Gastroesophageal sphincter (tissue), 4 donors: ENCODE results near the gene MEF2D. TPM values are rescaled to one million over a fixed set of nuclear protein-coding genes. Genes with fewer than 3 reads are reported as not detected.

Experiments
- ATAC-seq: fragments of 150-250 bp; one replicate; pipeline ENCODE4 v1.9.1; 2016; ENCODE audit warnings: mild to moderate bottlenecking, moderate library complexity
- H3K27ac ChIP-seq, 4 donors: fragments of 200-600 bp; sonication (generic) in 3 of 4; 1 replicate in 3 of 4; 2 replicates in 1 of 4; pipeline ENCODE4 v1.5.1; 2016 to 2019
- H3K27me3 ChIP-seq: fragments of 200-600 bp; sonication (generic); one replicate; pipeline ENCODE4 v1.5.1; 2019
- H3K36me3 ChIP-seq, 2 donors: fragments of 200-600 bp; sonication (generic); one replicate each; pipeline ENCODE4 v1.5.1; 2019; ENCODE audit warnings: control low read depth in 1 of 2
- H3K4me1 ChIP-seq, 3 donors: fragments of 200-600 bp; sonication (generic); 1 replicate in 2 of 3; 2 replicates in 1 of 3; pipeline ENCODE4 v1.5.1; 2016 to 2019; ENCODE audit warnings: control low read depth in 2 of 3
- H3K4me3 ChIP-seq, 2 donors: fragments of 200-600 bp; sonication (generic); one replicate each; pipeline ENCODE4 v1.5.1; 2019; ENCODE audit warnings: mild to moderate bottlenecking in 1 of 2, moderate library complexity in 1 of 2
- H3K9me3 ChIP-seq, 3 donors: fragments of 200-600 bp; sonication (generic); one replicate each; pipeline ENCODE4 v1.5.1; 2017 to 2019; ENCODE audit warnings: control low read depth in 2 of 3
- EP300 ChIP-seq: sonication (generic); formaldehyde crosslinking; IDR thresholded peaks from one replicate; pipeline ENCODE4 v1.6.1; 2017; ENCODE audit warnings: antibody characterized with exemption, mild to moderate bottlenecking
- POLR2A ChIP-seq, 2 donors: fragments of 450-650 bp; IDR thresholded peaks; one replicate each; pipeline ENCODE4 v1.6.1; 2017; ENCODE audit warnings: antibody characterized with exemption in 2 of 2, mild to moderate bottlenecking in 2 of 2, moderate library complexity in 1 of 2
- POLR2AphosphoS5 ChIP-seq: sonication (generic); formaldehyde crosslinking; IDR thresholded peaks from one replicate; pipeline ENCODE4 v1.6.1; 2017; ENCODE audit warnings: antibody characterized with exemption
- WGBS, 2 donors: methylation state at CpG; one replicate each; pipeline ENCODE4 v1.1.5; 2018; ENCODE audit warnings: low coverage in 1 of 2; 5-methylcytosine and 5-hydroxymethylcytosine counted together
- total RNA-seq, 4 donors: library from RNA; depleted of rRNA; stranded (reverse); fragments of >200 nt; gene quantifications; one replicate each; pipeline ENCODE4 v1.1.0, GENCODE V29; 2016
- TF ChIP-seq, protein P1 (sequence below), 4 experiments: fragments of 200-600 bp in 2 of 4; fragments of 450-650 bp in 2 of 4; sonication (generic) in 1 of 4; IDR thresholded peaks; one replicate each; pipeline ENCODE4 v1.5.1; 2017 to 2019; ENCODE audit warnings: antibody characterized with exemption in 4 of 4, mild to moderate bottlenecking in 2 of 4, moderate library complexity in 2 of 4

The MEF2D gene
- total RNA-seq, 4 donors from 2014 or later, result 49.0 to 94.3 (median 67.1) TPM

DNA sequence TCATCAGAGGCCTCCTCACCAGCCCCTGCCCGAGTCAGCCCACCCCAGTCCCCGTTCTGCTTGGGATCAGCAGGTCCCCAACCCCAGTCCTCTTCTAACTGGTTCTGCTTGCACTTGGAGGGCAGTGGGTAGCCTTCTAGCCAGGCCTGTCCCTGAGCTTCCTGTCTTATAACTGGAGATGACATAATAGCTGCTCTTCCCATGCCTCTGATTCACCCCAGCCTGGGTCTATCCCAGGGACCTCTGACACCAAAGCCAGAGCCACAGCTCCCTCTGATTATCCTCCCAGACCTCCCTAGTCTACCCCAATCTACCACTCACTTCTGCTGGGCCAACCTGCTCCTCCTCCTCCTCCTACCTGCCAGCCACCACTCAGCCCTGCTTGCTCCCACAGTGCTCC, 40.4 kb upstream of the MEF2D start:
- Histone ChIP-seq H3K4me1 (no peaks in the 10 kb centered on the region), H3K36me3 (no peaks in the 10 kb centered on the region), H3K27ac (no peak overlapping the region), H3K27me3 (no peaks in the 10 kb centered on the region), H3K9me3 (no peaks in the 10 kb centered on the region), H3K4me3 (no peak overlapping the region)
- peak; percentile 50 for ATAC-seq
- WGBS, 2 donors, result no CpG with 5 or more reads among the region's 2 CpGs
- TF ChIP-seq POLR2AphosphoS5 (no peak), POLR2A (IDR thresholded peaks at IDR 0.05) (no peak), EP300 (no peak)
- TF ChIP-seq, protein P1, sequence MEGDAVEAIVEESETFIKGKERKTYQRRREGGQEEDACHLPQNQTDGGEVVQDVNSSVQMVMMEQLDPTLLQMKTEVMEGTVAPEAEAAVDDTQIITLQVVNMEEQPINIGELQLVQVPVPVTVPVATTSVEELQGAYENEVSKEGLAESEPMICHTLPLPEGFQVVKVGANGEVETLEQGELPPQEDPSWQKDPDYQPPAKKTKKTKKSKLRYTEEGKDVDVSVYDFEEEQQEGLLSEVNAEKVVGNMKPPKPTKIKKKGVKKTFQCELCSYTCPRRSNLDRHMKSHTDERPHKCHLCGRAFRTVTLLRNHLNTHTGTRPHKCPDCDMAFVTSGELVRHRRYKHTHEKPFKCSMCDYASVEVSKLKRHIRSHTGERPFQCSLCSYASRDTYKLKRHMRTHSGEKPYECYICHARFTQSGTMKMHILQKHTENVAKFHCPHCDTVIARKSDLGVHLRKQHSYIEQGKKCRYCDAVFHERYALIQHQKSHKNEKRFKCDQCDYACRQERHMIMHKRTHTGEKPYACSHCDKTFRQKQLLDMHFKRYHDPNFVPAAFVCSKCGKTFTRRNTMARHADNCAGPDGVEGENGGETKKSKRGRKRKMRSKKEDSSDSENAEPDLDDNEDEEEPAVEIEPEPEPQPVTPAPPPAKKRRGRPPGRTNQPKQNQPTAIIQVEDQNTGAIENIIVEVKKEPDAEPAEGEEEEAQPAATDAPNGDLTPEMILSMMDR (IDR thresholded peaks at IDR 0.05), result no peak

DNA sequence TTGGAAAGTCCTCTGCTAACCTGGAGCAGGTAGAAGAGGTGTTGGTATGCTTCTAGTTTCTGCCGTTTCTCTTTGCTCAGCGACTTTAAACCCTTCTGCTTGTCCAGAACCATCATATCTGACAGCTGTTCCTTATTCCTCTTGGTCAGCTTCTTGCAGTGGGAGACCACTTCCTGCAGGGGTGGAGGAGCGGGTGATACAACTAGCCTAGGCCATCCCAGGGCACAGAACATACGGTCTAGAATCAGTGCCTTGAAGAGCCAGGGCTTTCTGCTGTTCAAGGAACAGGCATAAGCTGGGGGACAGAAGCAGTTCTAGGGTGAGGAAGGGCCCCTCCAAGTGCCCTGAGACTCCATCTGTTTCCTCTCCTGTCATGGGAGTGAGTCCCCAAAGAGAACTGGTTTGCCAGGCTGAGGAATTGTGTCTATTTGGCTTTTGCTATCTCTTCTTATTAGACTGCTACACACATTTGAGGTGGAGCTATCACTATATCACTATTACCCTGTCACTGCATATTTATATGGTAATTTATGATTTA, 39.3 kb upstream of the MEF2D start:
- H3K9me3 ChIP-seq, result no peaks in the 10 kb centered on the region
- H3K4me1 ChIP-seq, result no peaks in the 10 kb centered on the region
- ATAC-seq, result no peak
- H3K36me3 ChIP-seq, result no peaks in the 10 kb centered on the region
- H3K4me3 ChIP-seq, result no peak overlapping the region
- TF ChIP-seq, protein P1 (IDR thresholded peaks at IDR 0.05), result no peak
- no peak for TF ChIP-seq POLR2A (IDR thresholded peaks at IDR 0.05)
- TF ChIP-seq POLR2AphosphoS5, result no peak
- TF ChIP-seq EP300, result no peak
- no peaks in the 10 kb centered on the region for H3K27me3 ChIP-seq
- WGBS, 2 donors, result 80 to 84% methylated on average over 1 to 3 of the region's 4 CpGs
- H3K27ac ChIP-seq, result no peak overlapping the region

DNA sequence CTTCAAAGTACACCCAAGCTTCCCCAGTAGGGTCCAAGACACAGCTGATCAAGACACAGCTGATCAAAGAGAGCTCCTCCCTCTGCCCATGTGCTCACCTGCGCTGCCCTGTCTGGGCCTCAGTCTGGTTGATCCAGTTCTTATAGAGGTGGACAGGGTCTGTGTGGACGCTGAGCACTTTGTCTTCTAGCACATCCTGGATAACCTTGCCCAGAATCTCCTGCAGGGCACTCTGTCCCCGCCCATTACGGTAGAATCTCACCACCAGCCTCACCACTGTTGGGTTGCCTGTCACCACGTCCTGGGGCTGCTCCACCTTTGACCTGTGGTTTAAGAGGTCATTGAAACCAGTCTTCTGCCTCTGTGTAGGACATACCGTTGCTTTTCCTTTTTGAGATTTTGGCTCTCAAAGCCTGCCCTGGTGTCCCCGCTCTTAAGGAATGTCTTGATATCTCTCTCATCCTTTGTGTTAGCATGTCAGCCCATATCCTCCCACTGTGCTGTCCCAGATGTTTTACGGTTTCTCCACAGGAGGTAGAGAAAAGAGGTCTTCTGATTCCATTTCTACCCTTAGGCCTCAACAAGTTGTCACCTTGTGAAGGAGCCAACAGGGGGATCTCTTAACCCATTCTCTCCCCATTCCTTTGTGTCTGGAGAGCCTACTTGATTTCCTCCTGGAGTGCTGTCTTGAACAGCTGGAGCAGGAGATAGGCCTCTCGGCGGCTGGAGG, 38.3 kb upstream of the MEF2D start:
- no peaks in the 10 kb centered on the region for H3K4me1 ChIP-seq
- H3K4me3 ChIP-seq, result no peak overlapping the region
- 80 to 81% methylated on average over 2 to 5 of the region's 10 CpGs for WGBS, 2 donors
- H3K9me3 ChIP-seq, result no peaks in the 10 kb centered on the region
- H3K27me3 ChIP-seq, result no peaks in the 10 kb centered on the region
- H3K36me3 ChIP-seq, result no peaks in the 10 kb centered on the region
- ATAC-seq, result no peak
- no peak overlapping the region for H3K27ac ChIP-seq
- TF ChIP-seq EP300 (no peak), POLR2AphosphoS5 (no peak)
- TF ChIP-seq, protein P1 (IDR thresholded peaks at IDR 0.05), result no peak

DNA sequence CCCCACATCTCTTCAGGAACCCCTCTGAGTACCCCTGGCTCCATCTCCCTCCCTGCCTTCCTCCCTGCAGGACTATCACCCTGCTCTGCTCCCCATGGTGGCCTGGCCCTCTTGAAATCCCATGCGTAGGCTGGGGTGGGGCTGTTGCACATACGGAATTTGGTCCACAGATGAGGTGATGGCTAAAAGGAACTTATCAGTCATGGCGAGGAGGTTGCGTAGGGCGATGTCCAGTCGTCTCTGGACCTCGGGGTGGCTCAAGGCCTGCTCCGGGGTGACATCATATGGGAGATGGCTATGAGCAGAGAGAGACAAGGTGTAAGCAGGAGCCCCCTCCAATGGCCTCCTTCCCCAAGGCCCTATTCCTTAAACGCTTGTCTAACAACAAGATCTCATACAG, 36.5 kb upstream of the MEF2D start:
- H3K27ac ChIP-seq, result no peak overlapping the region
- no peak for TF ChIP-seq POLR2A (IDR thresholded peaks at IDR 0.05)
- no peak for TF ChIP-seq POLR2AphosphoS5
- TF ChIP-seq, protein P1 (IDR thresholded peaks at IDR 0.05), result no peak
- TF ChIP-seq EP300, result no peak
- no peaks in the 10 kb centered on the region for H3K36me3 ChIP-seq
- WGBS, 2 donors, result 80 to 98% methylated on average over 1 to 6 of the region's 9 CpGs
- no peaks in the 10 kb centered on the region for H3K4me1 ChIP-seq
- no peak for ATAC-seq
- no peaks in the 10 kb centered on the region for H3K27me3 ChIP-seq
- H3K4me3 ChIP-seq, result no peak overlapping the region
- H3K9me3 ChIP-seq, result no peaks in the 10 kb centered on the region

DNA sequence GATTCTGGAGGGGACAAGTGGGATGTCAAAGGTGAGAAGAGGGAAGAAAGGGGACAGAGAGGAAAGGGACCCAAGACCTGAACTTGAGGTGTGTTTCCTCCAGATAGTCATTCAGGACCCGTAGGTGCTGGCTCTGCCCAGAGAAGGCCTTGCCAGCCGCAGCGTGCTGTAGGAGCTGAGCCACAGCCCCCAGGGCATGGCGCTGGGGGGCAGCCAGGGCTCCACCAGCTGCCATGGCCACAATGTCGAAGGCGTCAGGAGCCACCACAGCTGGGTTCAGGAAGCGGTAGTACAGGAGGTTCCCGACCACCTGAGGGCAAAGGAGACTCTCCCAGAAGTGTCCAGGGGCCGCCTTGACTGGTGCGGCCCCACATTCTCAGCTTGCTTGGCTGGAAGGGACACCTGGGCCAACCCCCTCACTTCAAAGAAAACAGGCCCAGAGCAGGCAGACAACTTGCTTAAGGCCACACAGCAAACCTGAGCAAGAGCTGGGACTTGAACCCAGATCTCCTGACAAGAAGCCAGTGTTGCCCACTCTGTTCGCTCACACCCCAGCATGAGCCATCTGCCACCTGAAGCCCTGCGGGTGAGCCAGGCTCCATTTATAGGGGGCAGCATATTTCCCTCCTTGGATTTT, 34.0 kb upstream of the MEF2D start:
- no peaks in the 10 kb centered on the region for H3K36me3 ChIP-seq
- no peaks in the 10 kb centered on the region for H3K27me3 ChIP-seq
- no peak for TF ChIP-seq POLR2AphosphoS5
- TF ChIP-seq EP300, result no peak
- TF ChIP-seq, protein P1 (IDR thresholded peaks at IDR 0.05), result no peak
- no peak for TF ChIP-seq POLR2A (IDR thresholded peaks at IDR 0.05)
- ATAC-seq, result no peak
- H3K4me3 ChIP-seq, result no peak overlapping the region
- H3K9me3 ChIP-seq, result no peaks in the 10 kb centered on the region
- WGBS, 2 donors, result 92 to 100% methylated on average over 1 to 2 of the region's 12 CpGs
- no peak overlapping the region for H3K27ac ChIP-seq
- H3K4me1 ChIP-seq, result no peaks in the 10 kb centered on the region
